Erythroblast (primary cell): ENCODE measurements around the gene PRR12.

ENCODE experiments used
- DNase-seq, 2 experiments: peaks; one replicate each; lab custom pipeline; 2025; lab: John Stamatoyannopoulos, UW
- GATA1 ChIP-seq: IDR thresholded peaks from 2 replicates; pipeline ENCODE4 v1.6.1; 2011; ENCODE audit warnings: low read depth, mild to moderate bottlenecking, control low read depth, low read length, moderate library complexity
- POLR2A ChIP-seq: IDR thresholded peaks from 2 replicates; pipeline ENCODE4 v1.6.1; 2011; ENCODE audit warnings: mild to moderate bottlenecking, low read length

PRR12 gene

DNA sequence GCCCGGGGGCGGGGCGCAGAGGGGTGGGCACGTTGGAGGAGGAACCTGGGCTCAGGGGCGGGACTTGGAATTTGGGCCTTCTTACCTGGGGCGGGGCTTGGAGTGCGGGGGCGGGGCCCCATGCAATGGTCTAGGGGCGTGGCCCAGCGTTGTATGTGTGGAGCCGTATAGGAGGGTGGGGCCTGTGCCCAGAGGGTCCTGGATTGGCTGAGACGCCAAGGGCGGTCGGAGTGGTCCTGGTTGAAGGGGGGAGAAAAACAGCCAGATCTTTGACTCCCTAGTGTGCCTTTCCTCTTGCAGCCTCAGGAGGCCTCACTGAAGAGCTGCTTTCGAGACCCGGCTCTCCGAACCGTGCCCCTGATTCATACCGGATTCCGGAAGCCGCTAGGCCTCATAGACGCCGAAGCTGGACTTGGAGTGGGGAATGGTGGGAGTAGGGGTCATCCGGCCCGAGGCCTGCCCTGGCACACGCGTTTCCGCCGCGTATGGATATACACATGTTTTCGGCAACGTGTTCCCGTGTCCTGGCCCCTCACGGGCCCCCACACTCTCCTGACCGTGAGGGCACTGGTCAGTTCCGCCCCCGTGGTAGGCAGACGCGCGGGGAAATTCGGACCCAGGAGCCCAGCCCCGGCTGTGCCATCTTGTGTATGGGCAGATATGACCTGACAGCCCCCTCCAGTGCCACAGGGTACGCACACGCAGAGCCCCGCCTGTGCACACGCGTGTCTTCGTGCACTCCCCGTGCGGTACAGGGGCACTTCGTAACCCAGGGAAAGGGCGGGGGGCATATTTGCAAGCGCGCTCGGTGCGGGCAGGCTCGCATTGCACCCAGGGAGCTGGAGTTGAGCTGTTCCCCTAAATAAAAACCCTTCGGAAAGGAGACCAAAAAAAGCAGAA, 661 bp upstream of the PRR12 start:
- peak; percentile 92 to 96 for DNase-seq
- TF ChIP-seq GATA1 (no peak), POLR2A (peak; percentile 88)

GRCh38 chr19:49591731-49592485, 926 bp downstream of the PRR12 start:
- peak; percentile 77 to 80 for DNase-seq
- TF ChIP-seq GATA1 (no peak), POLR2A (no peak)

DNA sequence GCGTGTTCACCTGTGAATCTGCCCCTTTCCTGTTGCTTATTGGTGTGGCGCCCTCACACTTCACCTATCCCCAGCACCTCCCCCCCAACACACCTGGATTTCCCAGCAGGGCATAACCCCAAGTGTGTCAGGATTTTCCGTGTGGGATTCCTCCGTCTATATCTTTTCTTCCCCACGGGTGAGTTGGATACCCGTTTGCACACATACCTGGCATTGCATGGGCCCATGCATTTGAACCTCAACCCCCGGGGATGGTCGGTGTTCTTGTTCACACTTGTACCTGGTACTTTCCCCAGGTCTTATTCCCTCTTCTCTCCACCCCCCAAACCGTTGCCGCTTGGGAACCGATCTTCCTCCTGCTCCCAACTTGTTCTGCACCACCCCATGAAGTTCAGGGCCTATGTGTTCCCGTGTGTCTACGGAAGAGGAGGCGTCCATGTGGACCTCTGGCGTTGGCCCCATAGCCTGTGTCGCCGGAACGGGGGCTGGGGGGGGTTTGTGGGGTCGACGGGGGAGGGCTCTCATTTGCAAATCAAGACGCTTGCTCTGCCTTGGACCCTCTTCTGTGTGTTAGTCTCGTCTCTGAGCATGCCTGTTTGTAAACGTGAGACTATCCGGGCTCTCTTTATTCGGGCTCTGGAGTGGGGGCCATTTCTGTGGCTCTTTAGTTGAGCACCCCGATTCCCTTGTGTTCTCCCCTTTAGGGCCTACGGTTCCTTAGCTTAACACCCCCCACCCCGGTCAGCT, 1.7 kb downstream of the PRR12 start:
- TF ChIP-seq GATA1 (no peak), POLR2A (no peak)

DNA sequence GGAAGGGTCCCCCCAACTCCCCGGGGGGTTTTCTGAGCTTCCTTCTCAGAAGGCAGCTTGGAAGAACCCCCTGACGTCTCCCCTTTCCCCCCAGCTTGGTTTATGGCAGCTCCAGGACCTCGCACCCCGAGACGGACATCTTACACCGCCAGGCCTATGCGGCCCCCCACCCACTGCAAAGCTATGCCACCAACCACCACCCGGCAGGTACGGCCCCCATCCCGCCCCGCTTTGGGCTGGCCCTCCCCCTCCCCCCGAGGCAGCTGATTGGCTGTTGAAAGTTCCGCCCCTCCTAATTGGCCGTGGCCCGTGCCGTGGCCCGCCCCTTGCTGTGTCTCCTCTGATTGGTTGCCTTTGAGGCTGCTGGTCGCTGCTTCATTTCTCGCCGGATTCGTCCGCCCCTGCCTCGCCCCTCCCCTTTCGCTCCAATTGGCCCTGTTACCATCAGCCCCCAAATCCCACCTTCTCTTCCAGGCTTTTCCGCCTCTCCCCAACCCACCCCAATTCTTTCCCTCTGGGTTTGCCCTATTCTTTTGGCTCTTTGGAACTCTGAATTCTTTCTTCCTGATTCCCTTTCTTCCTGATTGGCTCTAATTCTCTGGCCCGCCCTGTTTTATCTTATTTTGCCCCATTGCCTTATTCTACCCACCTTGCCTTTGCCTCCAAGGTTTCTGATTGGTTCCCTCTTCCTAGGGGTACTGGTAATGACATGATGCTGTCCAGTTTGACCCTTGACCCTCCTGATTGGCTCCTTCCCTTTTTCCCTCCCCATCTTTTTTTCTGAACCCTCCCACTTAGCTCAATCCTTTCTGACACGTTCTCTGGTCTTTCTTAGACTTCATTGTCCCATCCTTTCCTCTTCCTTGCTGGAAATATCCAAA, 2.5 kb downstream of the PRR12 start:
- DNase-seq, result peak; percentile 94 to 95
- no peak for TF ChIP-seq POLR2A
- no peak for TF ChIP-seq GATA1

More for the DNA sequence above, 1.7 kb downstream of the PRR12 start:
- DNase-seq, result peak in 1 of 2 experiments; percentile 60

DNA sequence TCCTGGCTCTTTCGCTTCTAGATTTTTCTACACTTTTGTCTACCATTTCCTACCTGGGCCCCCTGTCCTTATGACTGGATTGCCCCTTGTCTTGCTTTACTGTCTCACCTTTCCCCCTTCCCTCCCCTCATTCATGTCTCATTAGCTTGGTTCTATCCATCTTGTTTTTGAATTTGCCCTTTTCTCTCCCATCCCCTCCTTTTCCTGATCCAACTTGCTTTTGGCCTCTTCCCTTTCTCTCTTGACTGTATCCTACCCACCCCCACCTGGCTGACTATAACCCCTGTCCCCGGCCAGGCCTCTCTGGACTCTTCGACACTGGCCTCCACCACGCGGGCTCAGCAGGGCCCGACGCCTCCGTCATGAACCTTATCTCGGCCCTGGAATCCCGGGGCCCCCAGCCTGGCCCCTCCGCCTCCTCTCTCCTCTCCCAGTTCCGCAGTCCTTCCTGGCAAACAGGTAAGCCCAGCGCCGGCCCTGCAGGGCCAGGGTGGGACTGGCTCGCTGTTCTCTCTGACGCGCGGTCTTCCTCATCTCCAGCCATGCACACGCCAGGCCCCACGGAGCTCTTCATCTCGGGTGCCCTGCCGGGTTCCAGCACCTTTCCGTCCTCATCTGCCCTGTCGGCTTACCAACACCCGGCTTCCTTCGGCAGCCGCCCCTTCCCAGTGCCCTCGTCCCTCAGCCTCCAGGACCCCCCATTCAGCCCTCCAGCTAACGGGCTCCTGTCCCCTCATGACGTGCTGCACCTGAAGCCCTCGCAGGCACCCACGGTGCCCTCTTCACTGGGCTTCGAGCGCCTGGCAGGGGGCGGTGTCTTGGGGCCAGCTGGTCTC, 3.4 kb downstream of the PRR12 start:
- DNase-seq, result no peak
- no peak for TF ChIP-seq GATA1
- no peak for TF ChIP-seq POLR2A

DNA sequence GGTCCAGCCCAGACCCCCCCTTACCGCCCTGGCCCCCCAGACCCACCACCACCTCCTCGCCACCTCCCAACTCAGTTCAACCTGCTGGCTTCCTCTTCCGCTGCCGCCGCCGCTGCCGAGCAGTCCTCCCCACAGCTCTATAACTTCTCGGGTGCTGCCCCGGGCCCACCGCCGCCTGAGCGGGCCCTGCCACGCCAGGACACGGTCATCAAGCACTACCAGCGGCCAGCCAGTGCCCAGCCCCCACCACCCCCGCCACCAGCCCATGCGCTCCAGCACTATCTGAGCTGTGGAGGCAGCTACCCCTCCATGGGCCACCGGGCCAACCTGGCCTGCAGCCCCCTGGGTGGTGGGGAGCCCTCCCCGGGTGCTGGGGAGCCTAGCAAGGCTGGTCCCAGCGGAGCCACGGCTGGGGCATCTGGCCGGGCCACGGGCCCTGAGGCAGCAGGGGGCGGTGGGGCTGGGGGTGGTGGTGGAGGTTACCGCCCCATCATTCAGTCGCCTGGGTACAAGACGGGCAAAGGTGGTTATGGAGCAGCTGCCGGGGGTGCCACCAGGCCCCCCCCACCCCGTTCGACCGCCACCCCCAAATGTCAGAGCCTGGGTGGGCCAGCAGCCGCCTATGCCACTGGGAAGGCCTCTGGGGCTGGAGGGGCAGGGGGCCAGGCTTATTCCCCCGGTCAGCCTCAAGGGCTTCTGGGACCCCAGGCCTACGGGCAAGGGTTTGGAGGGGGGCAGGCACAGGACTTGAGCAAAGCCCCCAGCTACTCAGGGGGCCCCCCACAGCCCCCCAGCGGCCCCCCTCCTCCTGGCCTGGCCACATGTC, 4.2 kb downstream of the PRR12 start:
- TF ChIP-seq POLR2A, result no peak
- no peak for TF ChIP-seq GATA1
- DNase-seq, result no peak

DNA sequence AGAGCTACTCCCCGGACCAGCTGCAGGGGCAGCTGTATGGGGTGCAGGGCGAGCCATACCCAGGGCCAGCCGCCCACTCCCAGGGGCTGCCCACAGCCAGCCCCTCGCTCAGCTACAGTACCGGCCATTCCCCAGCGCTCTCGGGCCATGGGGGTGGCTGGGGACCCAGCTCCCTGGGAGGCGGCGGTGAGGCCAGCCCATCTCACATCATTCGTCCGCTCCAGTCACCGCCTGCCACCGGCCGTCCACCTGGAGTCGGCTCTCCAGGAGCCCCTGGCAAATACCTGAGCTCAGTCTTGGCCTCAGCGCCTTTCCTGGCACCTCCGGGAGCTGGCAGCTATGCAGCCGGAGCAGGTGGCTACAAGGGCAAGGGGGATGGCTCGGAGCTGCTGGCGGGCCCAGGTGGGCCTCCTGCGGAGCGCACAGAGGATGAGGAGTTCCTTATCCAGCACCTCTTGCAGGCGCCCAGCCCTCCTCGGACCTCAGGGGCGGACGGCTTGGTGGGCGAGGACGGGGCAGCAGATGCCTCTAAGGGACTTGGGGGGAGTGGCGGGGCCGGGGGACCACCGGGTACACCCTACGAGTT, 4.9 kb downstream of the PRR12 start:
- TF ChIP-seq GATA1 (no peak), POLR2A (no peak)
- no peak for DNase-seq

- DNase-seq, result no peak
- no peak for TF ChIP-seq GATA1
- no peak for TF ChIP-seq POLR2A
Observed at GRCh38 chr19:49596407-49596806, 5.4 kb downstream of the PRR12 start.

- no peak for DNase-seq
- TF ChIP-seq POLR2A (no peak), GATA1 (no peak)
Observed at GRCh38 chr19:49596954-49597702, 6.1 kb downstream of the PRR12 start.

- DNase-seq, result no peak
- no peak for TF ChIP-seq GATA1
- no peak for TF ChIP-seq POLR2A
Observed at GRCh38 chr19:49597703-49597974, 6.7 kb downstream of the PRR12 start.
